Bronchial epithelial cell (primary cell): ENCODE data around the gene ELL3. TPM values are rescaled to one million over a fixed set of nuclear protein-coding genes. Genes with fewer than 3 reads are reported as not detected.

Experiments
- DNase-seq: peaks from one replicate; pipeline ENCODE4 v3.0.0-alpha.2; 2010; ENCODE audit warnings: low read depth
- FAIRE-seq: peaks from 2 replicates; lab custom pipeline; 2011; peaks lifted over from hg19 to GRCh38; lab: Jason Lieb, UNC
- H3K27me3 ChIP-seq: 2 replicates; pipeline ENCODE4 v1.5.1; 2011; ENCODE audit warnings: low read length; ENCODE audit not compliant: control insufficient read depth, insufficient read depth
- H3K36me3 ChIP-seq: 2 replicates; pipeline ENCODE4 v1.5.1; 2011; ENCODE audit warnings: low read length; ENCODE audit not compliant: control insufficient read depth, insufficient read depth
- H3K4me3 ChIP-seq: 2 replicates; pipeline ENCODE4 v1.5.1; 2011; ENCODE audit warnings: mild to moderate bottlenecking, low read depth, low read length, control low read depth
- total RNA-seq: library from RNA; depleted of rRNA; stranded (reverse); fragments of >200 nt; gene quantifications from 2 replicates; pipeline ENCODE4 v1.2.1, GENCODE V29; 2014
- TF ChIP-seq, protein P1 (sequence below): IDR thresholded peaks from 2 replicates; pipeline ENCODE4 v1.5.1; 2011; ENCODE audit warnings: mild to moderate bottlenecking, moderate library complexity, low read length, control low read depth, inconsistent platforms; ENCODE audit not compliant: insufficient read depth, severe bottlenecking

The ELL3 gene
- total RNA-seq, 1 donor from 2014 or later, result 23.2 TPM

DNA sequence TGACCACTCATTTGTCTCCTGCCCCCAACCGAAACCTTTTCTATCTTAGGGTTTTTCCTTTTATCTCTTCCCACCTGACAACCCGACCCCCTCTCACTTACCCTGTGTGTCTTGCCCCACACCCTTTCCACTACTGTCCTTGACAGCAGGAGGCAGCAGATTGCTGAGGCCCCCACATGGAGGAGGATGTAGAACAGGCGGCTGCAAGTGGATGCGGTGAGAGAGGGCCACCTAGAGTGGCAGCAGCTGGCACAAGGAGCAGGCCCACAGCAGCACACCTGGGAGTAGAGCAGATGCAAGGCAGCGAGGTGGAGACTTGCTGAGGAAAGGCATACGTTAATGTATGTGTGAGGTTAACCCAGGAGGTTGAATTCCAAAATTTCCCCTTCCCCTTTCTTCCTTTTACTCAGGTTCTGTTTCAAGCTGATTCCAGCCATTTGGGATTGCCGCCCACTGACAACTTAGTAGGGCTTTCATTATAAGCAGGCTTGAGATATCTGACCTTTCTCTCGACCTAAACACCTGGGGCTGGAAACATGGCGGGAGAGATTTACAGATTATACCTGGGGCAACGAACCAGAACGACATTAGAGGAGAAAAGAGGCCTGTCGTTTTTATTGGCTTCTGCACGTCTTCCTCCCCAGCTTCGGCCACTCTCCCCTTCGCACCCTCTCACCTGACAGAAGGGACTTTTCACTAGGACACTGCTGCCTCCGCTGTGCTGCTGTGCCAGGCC lies 22.6 kb upstream of the ELL3 start:
- TF ChIP-seq, protein P1, sequence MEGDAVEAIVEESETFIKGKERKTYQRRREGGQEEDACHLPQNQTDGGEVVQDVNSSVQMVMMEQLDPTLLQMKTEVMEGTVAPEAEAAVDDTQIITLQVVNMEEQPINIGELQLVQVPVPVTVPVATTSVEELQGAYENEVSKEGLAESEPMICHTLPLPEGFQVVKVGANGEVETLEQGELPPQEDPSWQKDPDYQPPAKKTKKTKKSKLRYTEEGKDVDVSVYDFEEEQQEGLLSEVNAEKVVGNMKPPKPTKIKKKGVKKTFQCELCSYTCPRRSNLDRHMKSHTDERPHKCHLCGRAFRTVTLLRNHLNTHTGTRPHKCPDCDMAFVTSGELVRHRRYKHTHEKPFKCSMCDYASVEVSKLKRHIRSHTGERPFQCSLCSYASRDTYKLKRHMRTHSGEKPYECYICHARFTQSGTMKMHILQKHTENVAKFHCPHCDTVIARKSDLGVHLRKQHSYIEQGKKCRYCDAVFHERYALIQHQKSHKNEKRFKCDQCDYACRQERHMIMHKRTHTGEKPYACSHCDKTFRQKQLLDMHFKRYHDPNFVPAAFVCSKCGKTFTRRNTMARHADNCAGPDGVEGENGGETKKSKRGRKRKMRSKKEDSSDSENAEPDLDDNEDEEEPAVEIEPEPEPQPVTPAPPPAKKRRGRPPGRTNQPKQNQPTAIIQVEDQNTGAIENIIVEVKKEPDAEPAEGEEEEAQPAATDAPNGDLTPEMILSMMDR, result no peak
- H3K27me3 ChIP-seq, result no peaks in the 10 kb centered on the region
- H3K4me3 ChIP-seq, result no peak overlapping the region
- no peak for DNase-seq
- H3K36me3 ChIP-seq, result peaks cover 21% of the 10 kb centered on the region
- no peak for FAIRE-seq

DNA sequence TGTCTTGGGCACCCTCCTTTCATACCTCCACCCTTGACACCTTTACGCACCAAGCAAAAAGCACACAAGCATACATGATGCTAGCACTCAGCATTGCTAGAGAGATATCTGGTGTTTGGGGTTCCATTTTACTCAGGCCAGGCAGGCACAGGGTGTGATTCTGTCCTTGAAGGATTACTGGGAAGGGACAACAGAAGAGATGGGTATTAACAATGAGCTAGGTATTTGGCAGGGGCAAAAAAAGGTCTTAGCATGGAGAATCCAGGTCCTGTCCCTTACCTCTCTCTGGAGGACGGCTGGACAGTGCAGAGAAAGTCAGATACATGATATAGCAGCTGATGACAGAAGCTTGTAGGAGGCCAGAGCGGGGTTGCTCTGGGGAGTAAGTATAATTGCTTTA lies 19.8 kb upstream of the ELL3 start:
- H3K27me3 ChIP-seq, result no peaks in the 10 kb centered on the region
- DNase-seq (no peak), FAIRE-seq (no peak)
- TF ChIP-seq, protein P1, result no peak
- H3K4me3 ChIP-seq, result no peak overlapping the region
- H3K36me3 ChIP-seq, result peaks cover 28% of the 10 kb centered on the region

DNA sequence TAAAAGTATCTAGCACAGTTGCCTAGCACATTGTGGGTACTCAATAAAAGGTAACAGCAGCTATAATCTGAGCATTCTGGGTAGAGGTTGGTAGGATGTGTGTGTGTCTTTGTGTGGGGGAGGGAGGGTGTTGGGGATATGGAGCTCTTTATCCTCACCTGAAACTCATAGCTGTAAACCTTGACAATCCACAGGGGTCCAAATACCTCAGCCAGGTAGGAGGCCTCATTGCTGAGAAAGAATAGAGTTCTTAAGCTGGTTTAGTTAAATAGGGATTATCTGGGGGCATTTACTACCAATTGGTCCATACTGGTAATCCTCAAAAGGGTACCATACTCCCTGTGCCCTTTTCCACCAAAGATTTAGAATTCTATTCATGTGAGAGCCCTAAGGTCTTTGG lies 19.2 kb upstream of the ELL3 start:
- FAIRE-seq (no peak), DNase-seq (no peak)
- Histone ChIP-seq H3K27me3 (no peaks in the 10 kb centered on the region), H3K4me3 (no peak overlapping the region), H3K36me3 (peaks cover 28% of the 10 kb centered on the region)
- TF ChIP-seq, protein P1, result no peak

DNA sequence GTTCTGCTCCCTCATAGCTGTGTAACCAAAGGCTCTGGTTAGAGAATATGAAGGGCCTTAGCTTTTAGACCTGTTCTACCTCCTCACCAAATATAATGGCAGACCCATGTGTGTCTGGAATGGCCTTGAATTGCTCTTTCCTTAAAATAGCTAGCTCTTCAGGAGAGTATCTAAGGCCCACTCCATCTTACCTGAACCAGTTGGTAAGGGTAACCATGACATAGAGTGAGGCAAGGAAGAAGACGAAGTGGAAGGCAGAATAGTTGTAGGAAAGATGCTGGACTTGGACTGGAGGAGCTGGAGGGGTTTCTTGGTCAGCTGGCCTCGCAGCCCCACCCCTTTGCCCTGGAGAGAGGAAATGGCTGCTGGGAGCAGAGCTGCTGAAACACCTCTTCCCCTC lies 18.4 kb upstream of the ELL3 start:
- DNase-seq, result no peak
- FAIRE-seq, result no peak
- TF ChIP-seq, protein P1, result no peak
- H3K27me3 ChIP-seq, result no peaks in the 10 kb centered on the region
- no peak overlapping the region for H3K4me3 ChIP-seq
- H3K36me3 ChIP-seq, result peaks cover 28% of the 10 kb centered on the region

DNA sequence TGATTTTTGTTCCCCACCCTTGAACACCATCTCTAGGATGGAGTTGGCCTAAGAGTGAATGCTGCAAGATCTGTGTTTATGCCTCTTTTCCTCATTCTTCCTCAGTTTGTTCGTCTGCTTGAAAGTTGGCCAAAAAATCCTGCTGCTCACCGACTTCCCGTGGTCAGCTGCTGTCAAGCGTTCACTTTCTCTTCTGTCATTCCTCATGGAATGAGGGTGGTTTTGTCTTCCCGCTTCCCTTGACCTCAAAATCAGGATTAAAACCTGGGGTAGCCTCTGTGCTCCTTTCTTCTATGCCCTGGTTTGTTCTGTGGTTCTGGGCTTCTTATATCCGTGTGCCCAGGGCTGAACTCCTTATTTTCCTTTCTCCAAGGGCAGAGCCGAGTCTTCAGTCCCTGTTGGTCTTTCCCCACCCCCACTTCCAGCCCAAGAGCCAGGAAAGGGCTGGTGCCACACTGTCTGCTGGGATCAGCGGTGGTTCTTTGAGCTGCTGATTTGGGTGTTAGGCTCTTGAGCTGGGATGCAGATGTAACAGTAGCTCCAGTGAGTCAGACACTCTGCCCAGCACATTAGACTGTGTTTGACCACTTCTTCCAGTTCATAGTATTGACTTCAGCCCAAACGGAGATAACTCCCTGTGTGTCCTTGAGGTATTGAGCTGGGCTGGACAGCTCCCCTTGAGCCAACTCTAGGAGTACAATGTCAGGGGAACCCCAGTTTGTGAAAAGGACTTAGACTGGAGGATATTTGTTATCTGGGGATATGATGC lies 17.7 kb upstream of the ELL3 start:
- FAIRE-seq, result no peak
- TF ChIP-seq, protein P1, result no peak
- no peak for DNase-seq
- Histone ChIP-seq H3K4me3 (no peak overlapping the region), H3K36me3 (peaks cover 26% of the 10 kb centered on the region), H3K27me3 (no peaks in the 10 kb centered on the region)
